ENCODE results near the gene PPIA.

- TF ChIP-seq POLR2A (IDR thresholded peaks at IDR 0.05; ENCODE audit: low read length) (no peak), GATA1 (IDR thresholded peaks at IDR 0.05; ENCODE audit: low read depth, low read length) (no peak)
Measured at GRCh38 chr7:44808914-44809393, 12.5 kb downstream of the PPIA start.

All from erythroblast (primary cell).